GM19438 (cell line): ENCODE results near the gene ATG2A.
"Not testable (repeated sequence)": the region's sequence is repeated elsewhere in the genome, so short reads cannot be mapped to it uniquely, and the experiment has no call there.

Experiments
- ATAC-seq: cut with Tn5 transposase; IDR thresholded peaks from one replicate; pipeline ENCODE4 v1.9.1; 2021; ENCODE audit warnings: low read depth; ENCODE audit not compliant: unreplicated experiment

The ATG2A gene

DNA sequence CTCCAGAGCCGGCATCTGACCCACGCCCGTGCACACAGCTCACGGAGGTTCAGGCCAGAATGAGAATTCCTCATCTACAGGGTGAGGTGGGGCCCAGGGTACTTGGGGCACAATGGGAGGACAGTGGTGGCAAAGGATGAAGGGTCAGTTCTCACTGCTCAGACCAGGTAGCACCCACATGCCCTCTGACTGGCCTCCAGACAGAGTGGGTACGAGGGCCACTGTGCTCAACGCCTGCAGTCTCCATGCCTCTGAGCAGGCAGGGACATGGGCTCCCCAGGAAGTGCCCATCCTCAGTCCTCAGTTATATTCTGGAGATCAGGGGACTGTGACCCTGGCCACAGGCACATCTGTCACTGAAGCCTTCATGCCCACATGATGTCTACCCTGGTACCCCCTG is 59.5 kb downstream of the ATG2A start:
- no peak for ATAC-seq

GRCh38 chr11:64856382-64857227 is 60.4 kb downstream of the ATG2A start:
- no peak for ATAC-seq

DNA sequence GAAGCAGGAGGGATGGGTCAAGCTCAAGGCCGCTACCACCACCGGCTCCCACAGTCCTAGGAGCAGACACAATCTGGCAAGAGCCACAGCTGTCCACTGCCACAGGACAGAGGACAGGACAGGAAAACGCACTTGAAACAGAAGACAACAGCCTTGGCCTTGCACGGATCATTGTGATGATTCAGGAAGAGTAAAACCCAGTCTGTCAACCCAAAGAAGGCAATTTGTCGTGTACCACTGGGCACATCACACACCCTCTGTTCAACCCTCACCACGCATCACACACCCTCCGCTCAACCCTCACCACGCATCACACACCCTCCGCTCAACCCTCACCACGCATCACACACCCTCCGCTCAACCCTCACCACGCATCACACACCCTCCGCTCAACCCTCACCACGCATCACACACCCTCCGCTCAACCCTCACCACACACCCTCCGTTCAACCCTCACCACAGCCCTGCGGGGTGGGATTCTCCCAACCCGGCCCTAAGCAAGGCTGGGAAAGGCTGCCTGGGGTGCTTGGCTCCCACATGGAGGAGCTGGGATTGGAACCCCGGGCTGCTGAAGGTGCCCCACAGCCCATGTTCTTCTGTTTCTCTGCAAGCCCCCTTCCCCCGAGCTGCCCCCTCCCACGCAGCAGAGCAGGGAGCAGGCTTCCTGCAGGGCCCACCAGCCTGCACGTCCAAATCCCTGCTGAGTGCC is 61.3 kb downstream of the ATG2A start:
- no peak for ATAC-seq

- no peak for ATAC-seq
These were observed 62.2 kb downstream of the ATG2A start for GRCh38 chr11:64854534-64855502.

DNA sequence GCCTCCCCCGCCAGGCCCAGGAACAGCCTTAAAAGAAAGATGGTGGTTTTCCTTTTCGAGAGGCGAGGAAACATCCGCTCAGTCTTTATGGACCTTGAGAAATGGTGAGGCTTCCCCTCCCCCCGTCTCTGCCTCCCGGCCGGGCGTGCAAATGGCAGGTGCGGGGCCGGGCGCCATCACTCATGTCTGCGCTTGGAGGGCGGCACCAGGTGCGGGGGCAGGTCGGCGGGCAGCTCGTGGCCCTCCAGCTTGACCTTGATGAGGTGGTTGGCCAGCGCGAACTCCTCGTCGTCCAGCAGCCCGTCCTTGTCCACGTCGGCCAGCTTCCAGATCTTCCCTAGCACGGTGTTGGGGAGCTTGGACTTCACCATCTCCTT is 62.9 kb downstream of the ATG2A start:
- ATAC-seq, result no peak

GRCh38 chr11:64853709-64854108 is 63.3 kb downstream of the ATG2A start:
- no peak for ATAC-seq

DNA sequence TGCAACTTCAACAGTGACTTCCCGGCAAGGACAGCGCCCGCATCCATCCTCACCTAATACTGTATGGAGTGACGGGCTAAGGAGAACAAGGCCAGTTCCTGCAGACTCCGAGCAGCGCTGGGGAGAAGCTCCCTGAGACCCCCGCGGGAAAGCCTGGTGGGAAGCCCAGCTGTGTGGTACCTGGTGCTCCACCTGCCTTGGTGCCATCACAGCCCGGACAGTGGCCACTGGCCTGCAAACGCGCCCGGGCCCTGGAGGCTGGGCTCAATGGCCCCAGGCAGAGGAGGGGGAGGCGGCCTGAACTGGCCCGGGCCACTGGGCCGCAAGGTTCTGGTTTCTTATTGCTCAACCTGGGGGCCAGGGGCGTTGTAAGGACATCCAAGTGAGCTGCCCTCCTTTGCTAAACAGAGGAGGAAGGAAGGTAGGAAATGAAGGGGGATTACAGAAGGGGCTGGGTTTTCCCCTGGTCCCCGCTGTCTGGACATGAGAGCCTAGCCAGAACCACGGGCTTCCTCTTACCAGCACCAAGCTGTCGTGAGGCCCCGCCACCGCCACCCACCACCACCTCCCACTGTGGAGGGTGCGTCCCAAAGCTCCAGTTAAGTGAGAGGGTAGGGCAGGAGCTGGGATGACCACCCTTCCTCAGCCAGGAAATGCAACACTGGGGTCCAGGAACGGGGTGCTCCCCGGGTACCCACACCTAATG is 64.1 kb downstream of the ATG2A start:
- no peak for ATAC-seq

DNA sequence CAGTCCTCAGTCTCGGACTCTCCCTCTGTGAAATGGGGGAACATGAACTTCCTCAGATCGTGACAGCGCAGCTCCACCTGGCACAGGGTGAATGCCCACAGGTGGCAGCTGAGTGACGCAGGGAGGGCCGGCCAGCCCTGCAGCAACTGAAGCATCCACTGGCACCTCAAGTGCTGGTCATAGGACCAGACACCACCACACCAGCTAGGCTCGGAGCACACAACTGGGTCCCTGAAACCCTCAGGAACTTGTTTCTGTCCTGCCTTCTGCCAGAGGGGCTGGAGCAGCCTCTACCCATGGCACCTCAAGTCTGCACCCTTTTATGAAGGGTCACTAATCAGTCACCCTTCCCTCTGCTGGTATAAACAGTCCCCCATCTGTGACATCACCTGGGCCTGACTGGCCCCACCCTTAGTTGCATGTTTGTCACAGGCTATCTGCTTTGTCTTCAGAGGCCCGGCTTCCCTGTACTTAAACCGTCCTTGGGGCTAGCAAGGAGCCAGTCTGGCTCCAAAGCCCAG is 65.1 kb downstream of the ATG2A start:
- no peak for ATAC-seq

DNA sequence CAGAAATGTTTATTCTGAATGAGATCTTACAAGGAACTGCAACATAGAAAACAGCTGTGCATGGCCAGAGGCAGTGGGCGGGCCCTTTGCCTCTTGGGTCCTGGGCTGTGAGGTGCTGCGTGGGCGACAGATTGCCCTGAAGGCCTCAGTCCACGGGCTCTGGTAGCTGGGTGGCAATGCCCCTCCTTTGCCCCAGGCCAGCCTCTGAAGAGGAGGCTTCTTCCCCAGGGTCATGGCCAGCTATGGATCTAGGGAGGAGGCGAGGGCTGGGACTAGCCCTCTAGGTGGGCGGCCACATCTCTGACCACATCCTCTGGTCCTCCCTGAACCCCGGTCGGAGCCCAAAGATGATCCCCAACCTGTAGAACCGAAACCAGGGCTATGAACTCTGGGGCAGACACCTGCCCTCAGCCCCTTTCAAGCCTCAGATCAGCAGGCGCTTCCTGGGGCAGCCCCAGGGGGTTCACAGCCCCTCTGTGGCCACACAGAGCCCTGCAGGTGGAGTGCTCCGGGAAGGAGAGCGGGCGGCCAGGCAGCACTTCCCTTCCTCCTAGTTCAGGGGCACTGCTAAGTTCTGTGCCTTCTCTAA is 65.9 kb downstream of the ATG2A start:
- peak; percentile 72 for ATAC-seq

DNA sequence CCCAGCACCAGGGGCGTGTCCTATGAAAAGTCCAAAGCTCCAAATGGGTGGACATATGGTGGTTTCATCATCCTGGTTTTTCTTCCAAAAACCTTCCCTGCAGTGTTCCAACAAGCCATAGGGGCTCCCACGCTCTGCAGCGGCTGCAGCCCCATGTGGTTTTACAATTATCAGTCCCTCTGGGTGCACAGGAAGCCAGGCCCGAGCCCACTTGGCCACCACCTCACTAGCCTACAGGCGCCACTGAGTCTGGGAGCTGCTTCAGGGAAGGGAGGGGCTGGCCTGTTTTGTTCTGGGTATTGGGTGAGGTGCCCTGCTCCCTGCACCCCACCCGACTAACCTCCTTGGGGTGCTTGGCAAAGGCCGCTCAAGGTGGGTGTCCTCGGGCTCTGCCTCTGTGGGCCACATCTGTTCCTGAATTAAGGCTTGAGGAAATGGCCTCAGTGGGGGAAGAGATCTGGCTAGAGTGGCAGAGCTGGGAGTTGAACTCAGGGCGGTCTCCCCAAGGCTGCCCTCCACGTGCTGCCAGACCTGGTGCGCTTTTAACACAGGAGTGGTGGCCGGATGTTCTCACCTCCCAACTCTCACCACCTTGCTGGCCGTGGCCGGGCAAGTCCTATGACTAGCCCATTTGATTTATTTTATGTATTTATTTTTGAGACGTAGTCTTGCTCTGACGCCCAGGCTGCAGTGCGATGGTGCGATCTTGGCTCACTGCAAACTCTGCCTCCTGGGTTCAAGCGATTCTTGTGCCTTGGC is 67.2 kb downstream of the ATG2A start:
- no peak for ATAC-seq

- ATAC-seq, result no peak
These were observed 68.0 kb downstream of the ATG2A start for GRCh38 chr11:64848826-64849597.

- ATAC-seq, result no peak
These were observed 68.7 kb downstream of the ATG2A start for GRCh38 chr11:64848214-64848825.

DNA sequence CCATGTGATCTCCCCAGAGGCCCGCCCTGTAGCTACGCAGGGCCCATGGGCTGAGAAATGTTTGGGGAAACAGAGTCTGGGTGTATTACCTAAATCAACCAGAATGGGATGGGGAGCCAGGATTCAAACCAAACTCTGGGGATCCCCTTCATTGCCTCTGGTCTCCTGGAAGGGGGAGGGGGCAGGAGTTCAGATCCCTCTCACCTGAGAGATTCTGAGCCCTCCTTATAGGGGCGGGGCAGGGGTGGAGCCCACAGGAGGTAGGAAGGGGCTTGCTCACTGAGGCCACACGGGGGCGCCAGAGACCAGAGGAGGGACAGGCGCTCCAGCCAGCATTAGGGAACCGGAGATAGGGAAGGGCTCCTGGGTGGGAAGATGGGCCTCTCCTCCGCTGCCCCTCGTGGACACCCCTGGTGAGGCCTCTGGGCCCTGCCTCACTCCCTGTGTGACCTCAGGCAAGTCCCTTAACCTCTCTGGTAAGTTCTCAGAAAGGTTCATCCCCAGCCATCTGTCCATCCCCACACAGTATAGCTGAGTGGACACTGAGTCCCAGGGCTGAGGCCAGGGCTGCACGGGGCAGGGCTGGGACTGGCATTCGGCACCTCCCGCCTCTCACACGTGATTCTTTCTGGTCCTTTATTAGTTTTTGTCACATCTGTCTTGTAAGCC is 69.9 kb downstream of the ATG2A start:
- ATAC-seq, result no peak

DNA sequence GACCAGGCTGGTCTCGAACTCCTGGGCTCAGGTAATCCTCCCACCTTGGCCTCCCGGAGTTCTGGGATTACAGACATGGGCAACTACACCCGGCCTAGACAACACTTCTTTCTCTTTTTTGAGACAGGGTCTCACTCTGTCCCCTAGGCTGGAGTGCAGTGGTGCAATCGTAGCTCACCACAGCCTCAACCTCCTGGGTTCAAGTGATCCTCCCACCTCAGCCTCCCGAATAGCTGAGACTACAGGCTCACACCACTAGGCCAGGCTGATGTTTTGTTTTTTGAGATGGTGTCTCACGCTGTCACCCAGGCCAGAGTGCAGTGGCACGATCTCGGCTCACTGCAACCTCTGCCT is 71.3 kb downstream of the ATG2A start:
- not testable (repeated sequence) for ATAC-seq

- ATAC-seq, result no peak
These were observed 71.8 kb downstream of the ATG2A start for GRCh38 chr11:64845129-64845775.
